GM19397 (cell line): ENCODE measurements around the gene MPHOSPH9.
A peak's percentile ranks its signal among the peaks of the same experiment; 100 is the strongest.
"Not testable (repeated sequence)": the region's sequence is repeated elsewhere in the genome, so short reads cannot be mapped to it uniquely, and the experiment has no call there.

Experiments used
- ATAC-seq: cut with Tn5 transposase; IDR thresholded peaks from one replicate; pipeline ENCODE4 v1.9.1; 2021; ENCODE audit warnings: mild to moderate bottlenecking, moderate library complexity; ENCODE audit not compliant: unreplicated experiment

MPHOSPH9 gene

DNA sequence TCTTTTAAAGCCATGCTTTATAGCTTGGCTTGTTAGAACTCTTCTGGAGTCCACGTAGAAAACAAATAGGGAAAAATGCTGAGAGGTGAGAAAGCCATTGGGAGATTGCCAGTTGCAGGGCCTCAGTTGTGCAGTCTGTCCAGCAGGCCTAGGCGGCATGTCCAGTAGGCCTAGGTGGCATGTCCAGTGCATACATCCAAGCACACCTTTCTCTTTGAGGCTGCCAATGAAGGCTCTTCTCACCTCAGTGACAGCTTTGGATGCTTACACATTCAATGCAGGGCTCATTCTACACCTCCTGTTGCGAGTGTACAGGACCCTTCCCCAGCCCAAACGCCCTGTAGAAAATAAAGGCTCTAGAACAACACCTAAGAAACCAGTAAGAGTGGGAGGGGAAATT, 25.7 kb upstream of the MPHOSPH9 start:
- no peak for ATAC-seq

DNA sequence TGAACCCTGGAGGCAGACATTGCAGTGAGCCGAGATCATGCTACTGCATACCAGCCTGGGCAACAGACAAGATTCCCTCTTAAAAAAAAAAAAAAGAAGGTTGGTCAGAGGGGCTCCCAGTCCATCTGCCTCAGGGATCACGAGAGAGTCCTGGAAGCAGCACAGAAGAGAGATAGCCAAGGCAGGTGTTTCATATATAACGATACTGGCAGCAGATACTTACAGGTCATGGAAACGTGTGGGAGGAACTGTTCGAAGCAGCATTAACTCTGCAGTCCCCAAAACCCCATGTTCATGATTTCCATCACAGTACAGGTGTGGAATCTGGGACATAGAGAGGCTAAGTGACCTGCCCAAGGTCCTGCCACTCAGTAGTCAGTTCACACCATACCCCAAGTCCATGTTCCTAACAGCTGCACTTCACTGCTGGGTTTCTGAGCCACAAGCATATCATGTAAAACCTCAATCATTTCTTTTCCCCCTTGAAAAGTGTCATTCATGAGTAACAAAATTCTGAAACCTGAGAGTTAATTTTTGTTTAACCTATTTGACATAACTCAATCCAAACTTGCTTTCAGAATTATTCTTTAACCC, 22.0 kb upstream of the MPHOSPH9 start:
- no peak for ATAC-seq

DNA sequence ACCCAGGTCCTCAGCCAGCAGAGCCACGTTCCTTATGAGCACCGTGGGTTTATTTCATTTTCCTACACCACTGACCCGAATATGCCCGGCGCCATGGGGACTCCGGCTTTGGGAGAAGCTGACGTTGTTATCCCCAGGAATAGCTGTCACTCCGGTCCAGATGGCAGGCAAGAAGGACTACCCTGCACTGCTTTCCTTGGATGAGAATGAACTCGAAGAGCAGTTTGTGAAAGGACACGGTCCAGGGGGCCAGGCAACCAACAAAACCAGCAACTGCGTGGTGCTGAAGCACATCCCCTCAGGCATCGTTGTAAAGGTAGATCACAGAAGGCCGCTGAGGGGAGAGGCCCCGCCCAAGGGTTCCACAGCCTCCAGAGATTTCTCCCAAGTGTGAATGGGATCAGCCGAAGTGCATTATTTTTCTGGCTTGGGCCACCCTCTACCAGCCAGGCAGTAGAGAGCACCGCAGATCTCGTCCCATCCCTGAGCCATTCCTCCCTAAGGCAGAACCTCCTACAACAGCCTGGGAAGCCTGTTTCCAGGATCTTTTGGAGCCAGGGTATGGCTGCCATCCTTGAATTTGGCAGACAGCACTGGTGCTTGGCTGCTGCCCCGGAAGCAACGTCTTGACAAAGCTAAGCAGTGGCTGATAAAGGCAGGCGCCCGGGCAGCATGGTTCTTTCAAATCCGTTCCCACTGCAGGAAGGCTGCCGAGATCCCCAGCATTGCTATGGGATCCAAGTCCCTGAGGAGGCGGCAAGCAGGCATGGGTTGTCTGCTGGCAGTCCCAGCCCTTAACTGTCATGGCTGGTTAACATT, 20.9 kb upstream of the MPHOSPH9 start:
- ATAC-seq = no peak

DNA sequence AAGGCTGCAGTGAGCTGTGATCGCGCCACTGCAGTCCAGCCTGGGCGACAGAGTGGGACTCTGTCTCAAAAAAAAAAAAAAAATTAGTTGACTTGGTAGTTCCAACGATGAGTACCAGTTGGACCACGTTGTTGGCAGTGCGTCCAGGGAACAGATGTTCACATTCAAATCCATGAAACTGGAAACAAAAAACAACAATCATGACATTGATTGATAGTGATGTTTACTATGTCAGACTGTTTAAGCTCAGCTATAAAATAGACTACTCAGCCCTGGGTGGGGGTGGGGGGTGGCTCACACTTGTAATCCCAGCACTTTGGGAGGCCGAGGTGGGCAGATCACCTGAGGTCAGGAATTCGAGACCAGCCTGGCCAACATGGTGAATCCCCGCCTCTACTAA, 19.4 kb upstream of the MPHOSPH9 start:
- ATAC-seq = not testable (repeated sequence)

DNA sequence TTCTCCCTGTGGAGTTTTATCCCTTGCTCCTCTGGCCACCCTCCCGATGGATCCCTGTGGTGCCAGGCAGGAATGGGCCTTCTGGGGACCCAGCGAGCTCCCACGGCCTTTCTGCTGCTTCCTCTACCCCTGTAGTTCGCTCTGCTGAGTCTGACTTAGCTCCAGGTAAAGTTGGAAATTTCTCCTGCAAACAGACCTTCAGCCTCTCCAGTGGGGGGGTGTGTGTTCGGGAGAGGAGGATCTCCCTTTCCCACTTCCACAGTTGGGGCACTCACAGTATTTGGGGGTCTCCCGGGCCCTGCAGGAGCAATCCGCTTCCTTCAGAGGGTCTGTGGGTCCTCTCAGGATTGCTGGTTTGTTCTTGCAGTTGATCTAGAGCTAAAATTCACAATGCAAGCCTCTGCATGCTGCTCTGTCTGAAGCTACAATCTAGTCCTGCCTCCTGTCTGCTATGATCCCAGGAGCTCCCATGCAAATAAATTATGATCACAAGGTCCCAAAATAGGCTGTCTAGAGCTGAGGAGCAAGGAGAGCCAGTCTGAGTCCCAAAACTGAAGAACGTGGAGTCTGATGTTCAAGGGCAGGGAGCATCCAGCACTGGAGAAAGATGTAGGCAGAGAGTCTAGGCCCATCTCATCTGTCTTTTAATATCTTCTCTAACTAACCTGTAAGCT, 18.6 kb upstream of the MPHOSPH9 start:
- ATAC-seq = no peak

DNA sequence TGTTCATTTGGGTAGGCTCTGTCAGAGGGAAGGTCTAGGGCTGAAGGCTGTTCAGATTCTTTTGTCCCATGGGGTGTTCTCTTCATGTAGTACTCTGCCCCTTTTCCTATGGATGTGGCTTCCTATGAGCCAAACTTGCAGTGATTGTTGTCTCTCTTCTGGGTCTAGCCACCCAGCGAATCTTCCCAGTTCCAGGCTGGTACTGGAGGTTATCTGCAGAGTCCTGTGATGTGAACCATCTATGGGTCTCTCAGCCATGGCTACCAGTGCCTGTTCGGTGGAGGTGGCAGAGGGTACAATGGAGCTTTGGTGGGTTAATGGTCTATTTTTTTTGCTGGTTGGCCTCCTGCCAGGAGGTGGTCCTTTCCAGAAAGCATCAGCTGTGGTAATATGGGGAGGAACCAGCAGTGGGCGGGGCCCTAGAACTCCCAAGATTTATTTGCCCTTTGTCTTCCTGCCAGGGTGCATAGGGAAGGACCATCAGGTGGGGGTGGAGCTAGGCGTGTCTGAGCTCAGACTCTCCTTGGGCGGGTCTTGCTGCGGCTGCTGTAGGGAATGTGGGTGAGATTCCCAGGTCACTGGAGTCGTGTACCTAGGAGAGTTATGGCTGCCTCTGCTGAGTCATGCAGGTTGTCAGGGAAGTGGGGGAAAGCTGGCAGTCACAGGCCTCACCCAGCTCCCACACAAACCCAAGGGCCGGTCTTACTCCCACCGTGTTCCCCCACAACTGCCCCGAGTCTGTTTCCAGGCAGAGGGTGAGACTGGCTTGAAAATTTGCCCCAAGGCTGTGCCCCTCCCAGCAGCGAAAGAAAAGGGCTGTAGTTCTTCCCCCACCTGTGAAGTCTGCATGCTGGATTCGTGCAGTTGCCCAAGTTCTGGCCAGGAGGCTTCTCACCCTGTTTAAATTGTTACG, 17.8 kb upstream of the MPHOSPH9 start:
- no peak for ATAC-seq

DNA sequence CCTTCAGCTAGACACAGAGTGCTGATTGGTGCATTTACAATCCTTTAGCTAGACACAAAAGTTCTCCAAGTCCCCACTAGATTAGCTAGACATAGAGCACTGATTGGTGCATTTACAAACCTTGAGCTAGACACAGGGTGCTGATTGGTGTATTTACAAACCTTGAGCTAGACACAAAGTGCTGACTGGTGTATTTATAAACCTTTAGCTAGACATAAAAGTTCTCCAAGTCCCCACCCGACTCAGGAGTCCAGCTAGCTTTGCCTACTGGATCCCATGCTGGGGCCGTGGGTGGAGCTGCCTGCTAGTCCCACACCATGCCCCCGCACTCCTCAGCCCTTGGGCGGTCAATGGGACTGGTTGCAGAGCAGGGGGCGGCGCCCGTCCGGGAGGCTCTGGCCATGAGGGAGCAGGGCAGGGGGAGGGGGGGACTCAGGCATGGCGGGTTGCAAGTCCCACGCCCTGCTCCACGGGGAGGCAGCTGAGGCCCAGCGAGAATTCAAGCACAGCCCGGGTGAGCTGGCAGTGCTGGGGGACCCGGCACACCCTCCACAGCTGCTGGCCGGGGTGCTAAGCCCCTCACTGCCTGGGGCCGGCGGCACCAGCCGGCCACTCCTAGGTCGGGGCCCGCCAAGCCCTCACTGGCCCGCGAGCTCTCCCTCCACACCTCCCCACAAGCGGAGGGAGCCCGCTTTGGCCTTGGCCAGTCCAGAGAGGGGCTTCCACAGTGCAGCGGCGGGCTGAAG, 16.2 kb upstream of the MPHOSPH9 start:
- ATAC-seq = not testable (repeated sequence)

DNA sequence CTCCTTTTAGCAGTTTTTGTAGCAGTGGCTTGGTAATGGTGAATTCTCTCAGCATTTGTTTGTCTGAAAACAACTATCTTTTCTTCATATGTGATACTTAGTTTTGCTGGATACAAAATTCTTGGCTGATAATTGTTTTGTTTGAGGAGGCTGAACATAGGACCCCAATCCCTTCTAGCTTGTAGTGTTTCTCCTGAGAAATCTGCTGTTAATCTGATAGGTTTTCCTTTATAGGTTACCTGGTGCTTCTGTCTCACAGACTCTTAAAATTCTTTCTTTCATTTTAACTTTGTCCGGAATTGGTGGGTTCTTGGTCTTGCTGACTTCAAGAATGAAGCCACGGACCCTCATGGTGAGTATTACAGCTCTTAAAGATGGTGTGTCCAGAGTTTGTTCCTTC, 15.2 kb upstream of the MPHOSPH9 start:
- ATAC-seq = not testable (repeated sequence)

DNA sequence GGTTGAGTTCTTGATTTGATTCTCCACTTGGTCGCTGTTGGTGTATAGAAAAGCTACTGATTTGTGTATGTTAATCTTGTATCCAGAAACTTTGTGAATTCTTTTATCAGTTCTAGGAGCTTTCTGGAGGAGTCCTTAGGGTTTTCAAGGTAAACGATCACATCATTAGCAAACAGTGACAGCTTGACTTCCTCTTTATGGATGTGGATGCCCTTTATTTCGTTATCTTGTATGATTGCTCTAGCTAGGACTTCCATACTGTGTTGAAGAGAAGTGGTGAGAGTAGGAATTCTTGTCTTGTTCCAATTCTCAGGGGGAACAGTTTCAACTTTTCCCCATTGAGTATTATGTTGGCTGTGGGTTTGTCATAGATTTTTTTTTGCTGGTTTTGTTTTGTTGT, 12.7 kb upstream of the MPHOSPH9 start:
- ATAC-seq = no peak

DNA sequence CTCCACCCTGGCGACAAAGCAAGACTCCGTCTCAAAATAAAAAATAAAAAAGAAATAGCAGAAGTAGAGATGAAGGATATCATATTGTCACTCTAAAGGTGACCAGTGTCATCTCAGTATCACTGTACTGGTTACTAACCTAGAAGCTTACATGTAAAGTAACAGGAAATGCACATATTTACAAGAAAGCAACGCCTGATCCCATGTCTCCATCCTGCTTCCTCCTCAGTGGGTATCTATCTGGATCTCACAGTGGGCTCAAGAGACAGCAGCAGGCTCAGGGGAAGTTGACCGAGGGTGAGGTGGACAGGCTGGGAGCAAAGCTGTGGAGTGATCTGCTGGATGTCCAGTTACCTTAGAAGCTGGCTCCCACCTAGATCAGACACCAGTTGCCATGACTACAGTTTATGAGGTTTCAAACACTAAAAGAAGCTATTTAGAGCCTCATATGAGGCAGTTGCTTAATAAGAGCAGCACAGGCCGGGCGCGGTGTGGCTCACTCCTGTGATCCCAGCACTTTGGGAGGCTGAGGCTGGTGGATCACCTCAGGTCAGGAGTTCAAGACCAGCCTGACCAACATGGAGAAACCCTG, 10.8 kb upstream of the MPHOSPH9 start:
- ATAC-seq = no peak

DNA sequence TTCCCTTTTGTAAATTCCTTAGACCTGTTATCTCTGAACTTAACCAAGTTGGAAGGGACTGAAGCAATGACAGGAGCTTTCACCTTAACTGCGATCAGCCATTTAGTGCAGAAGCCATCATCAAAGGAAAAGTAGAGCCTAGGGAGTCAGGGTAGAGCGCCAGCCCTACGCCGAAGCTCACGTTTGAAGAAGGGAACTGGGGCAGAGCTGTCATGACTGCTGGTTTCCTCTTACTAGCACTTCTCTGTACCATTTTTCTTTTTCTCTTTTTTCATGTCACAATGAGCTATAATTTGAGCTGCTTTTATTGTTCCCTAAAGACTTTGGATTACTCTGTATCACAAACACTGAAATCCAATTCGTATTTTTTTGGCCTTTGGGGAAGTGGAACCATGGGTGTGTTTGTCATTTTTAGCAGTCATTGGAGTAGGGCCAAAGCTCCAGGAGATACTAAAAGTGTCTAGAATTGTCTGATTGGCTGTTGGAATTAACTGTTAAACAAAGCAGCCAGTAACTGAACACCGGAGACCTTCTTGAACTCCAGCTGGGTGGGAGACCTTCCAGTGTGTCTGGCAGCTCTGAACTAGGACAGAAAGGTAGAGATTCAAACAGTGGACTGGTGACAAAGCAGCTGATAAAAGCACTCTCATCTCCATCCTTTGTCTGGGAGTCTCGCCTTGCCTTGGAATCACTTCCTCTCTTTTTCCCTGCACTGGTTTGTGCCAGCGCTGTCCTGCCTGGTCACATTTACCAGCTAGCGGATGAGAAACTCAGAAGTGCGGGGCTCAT, 9.4 kb upstream of the MPHOSPH9 start:
- ATAC-seq = no peak

DNA sequence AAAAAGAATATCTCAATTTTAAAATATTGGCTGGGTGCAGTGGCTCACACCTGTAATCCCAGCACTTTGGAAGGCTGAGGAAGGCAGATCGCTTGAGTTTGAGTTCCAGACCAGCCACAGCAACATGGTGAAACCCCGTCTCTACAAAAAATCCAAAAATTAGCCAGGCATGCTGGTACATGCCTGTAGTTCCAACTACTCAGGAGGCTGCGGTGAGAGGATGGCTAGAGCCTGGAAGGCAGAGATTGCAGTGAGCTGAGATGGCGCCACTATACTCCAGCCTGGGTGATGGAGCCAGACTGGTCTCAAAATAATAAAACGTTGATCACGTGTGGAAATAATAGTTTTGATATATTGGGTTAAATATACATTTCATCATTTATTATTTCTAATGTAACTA, 6.0 kb upstream of the MPHOSPH9 start:
- no peak for ATAC-seq

DNA sequence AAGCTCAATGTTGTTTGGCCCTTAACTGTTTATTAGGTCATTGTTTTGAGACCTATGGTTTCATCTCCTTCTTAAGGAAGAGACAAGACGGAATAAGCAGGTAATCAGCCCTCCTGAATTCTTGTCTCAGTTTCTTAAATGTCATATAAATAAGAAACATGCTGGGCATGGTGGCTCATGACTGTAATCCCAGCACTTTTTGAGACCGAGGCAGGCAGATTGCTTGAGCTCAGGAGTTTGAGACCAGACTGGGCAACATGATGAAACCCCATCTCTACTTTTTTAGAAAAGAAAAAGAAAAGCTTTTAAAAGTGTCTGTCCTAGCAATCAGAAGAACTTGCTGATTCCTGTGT, 5.4 kb upstream of the MPHOSPH9 start:
- no peak for ATAC-seq

DNA sequence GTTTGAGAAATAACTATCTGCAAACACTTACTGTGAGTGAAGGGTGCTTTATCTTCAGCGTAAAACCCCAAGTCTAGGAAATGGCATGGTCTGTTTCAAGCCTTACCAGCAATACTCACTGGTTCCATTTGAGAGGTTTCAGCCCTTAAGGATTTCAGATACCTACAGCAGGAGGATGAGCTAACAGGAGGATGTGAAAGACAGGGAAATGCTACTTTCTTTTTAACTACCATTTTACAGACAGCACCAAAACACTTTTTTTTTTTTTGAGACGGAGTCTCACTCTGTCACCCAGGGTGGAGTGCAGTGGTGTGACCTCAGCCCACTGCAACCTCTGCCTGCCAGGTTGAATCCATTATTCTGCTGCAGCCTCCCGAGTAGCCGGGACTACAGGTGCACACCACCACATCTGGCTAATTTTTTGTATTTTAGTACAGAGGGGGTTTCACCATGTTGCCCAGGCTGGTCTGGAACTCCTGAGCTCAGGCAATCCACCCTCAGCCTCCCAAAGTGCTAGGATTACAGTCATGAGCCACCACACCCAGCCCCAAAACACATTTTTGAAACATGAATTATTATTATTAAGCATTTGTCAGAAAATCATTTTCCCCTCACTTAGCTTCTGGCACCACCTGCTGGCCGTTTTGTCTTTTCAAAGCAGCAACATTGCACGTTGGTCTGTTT, 4.8 kb upstream of the MPHOSPH9 start:
- ATAC-seq = no peak

DNA sequence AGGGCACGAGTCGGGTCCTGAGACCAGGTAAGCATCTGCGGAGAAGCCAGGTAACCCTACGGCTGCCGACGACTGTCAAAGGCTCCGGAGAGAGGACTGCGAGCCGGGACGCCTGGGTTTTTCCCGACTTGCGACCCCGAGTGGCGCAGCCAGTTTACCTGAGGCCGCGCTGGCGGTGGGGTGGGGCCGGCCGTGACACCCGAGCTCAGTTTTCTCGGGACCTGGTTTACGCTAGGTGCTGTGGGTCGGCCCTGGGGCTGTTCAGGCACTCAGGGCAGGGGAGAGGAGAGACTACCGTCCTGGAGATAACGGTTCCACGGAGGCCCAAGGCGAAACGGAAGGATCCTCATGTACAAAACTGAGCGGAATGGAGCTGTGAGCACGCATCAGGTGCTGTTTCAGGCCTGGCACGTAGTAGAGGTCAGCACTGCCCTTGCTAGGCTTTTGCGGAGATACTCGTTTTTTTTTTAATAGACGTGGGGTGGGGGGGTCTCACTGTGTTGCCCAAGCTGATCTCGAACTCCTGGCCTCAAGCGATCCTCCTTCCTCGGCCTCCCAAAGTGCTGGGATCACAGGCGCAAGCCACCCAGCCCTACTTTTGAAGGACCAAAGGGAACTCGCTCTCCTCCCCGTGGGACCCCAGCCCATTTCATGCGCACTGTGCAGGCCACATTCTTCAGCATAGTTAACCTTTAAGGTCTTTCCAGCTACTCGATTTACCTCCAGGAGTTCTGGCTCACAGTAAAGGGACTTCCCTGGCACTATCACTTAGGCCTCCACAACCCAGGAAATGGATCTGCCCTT, 766 bp upstream of the MPHOSPH9 start:
- ATAC-seq = peak; percentile 13

DNA sequence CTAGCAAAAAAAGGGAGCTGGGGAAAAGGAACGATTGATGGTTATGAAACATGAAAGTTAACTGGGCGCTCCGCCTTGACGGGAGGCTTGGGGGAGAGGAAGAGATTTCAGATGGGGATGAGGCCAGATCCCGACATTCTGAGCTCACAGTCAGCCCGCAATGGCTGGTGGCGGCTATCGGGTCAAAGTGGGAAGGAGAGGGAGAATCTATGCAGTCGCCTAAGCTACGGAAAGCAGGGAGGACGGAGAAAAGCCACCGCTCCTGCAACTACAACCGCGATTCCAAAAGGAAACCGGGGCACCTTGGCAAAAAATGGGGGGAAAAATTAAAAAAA, 502 bp downstream of the MPHOSPH9 start:
- no peak for ATAC-seq

DNA sequence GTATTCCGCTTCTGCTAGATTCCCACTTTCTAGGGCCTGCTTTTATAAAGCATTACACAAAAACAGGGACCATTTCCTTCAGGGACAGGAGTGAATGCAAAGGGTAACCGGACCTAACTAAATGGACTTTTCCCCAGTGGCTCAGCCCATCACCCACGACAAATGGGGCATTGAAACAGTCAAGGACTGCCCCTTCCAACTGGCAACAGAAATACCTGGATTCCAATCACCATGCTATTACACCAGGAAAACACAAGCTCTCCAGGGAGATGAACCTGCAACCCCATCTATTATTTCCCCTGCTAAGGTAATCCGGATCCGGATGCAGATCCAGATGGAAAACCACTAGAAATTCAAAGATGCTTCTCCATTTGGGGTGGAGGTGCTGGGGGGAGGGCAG, 1.0 kb downstream of the MPHOSPH9 start:
- ATAC-seq = no peak

DNA sequence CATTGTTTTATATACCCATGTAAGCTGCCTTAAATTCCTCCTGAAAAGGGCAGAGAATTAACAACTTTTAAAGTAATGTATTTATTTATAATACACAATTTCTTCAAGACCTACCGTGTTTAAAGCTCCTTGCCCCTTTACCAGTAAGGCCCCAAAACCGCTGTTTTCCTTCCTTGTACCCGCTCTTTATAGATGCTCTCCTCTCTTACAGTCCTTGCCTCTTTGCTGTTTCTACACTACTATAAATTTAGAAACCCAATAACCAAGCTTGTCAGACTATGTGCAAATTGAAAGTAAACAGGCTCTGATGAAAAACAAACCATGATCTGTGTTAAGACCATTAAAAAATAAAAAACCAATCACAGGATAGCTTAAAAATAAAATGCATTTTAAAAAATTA, 3.9 kb downstream of the MPHOSPH9 start:
- ATAC-seq = no peak
